ENCODE results near the gene XYLT2.

XYLT2 gene

GRCh38 chr17:50373705-50374104 is 27.8 kb downstream of the XYLT2 start:
- Histone ChIP-seq H3K9me3 (no peaks in the 10 kb centered on the region), H3K36me3 (peaks cover 19% of the 10 kb centered on the region), H3K4me3 (ENCODE audit: low read depth in 1 of 2, low read length in 1 of 2) (peak overlapping the region in 1 of 2 experiments; percentile 95), H3K27ac (no peak overlapping the region), H3K27me3 (no peaks in the 10 kb centered on the region), H3K4me1 (ENCODE audit: control insufficient read depth in 1 of 2, insufficient read depth in 1 of 2, low read depth in 1 of 2, low read length in 1 of 2) (peaks cover 12 to 17% of the 10 kb centered on the region in 2 experiments)
- TF ChIP-seq CTCF (IDR thresholded peaks at IDR 0.05): no peak

GRCh38 chr17:50375858-50376538 is 30.1 kb downstream of the XYLT2 start:
- H3K27ac ChIP-seq: no peak overlapping the region
- TF ChIP-seq CTCF (IDR thresholded peaks at IDR 0.05): no peak

GRCh38 chr17:50379351-50380132 is 33.6 kb downstream of the XYLT2 start:
- peaks cover 59% of the 10 kb centered on the region for H3K36me3 ChIP-seq
- H3K27ac ChIP-seq: no peak overlapping the region
- H3K27me3 ChIP-seq: no peaks in the 10 kb centered on the region
- H3K9me3 ChIP-seq: no peaks in the 10 kb centered on the region
- no peaks in the 10 kb centered on the region for H3K4me1 ChIP-seq (ENCODE audit: control insufficient read depth in 1 of 2, insufficient read depth in 1 of 2, low read depth in 1 of 2, low read length in 1 of 2)
- no peak overlapping the region for H3K4me3 ChIP-seq (ENCODE audit: low read depth in 1 of 2, low read length in 1 of 2)
- TF ChIP-seq CTCF (IDR thresholded peaks at IDR 0.05): no peak

More at GRCh38 chr17:50375858-50376538, 30.1 kb downstream of the XYLT2 start:
- Histone ChIP-seq H3K27me3 (no peaks in the 10 kb centered on the region), H3K36me3 (peaks cover 24% of the 10 kb centered on the region), H3K9me3 (no peaks in the 10 kb centered on the region), H3K4me3 (ENCODE audit: low read depth in 1 of 2, low read length in 1 of 2) (no peak overlapping the region), H3K4me1 (ENCODE audit: control insufficient read depth in 1 of 2, insufficient read depth in 1 of 2, low read depth in 1 of 2, low read length in 1 of 2) (peaks cover 12 to 17% of the 10 kb centered on the region in 2 experiments)

GRCh38 chr17:50380369-50381259 is 34.7 kb downstream of the XYLT2 start:
- no peak for TF ChIP-seq CTCF (IDR thresholded peaks at IDR 0.05)
- Histone ChIP-seq H3K4me1 (ENCODE audit: control insufficient read depth in 1 of 2, insufficient read depth in 1 of 2, low read depth in 1 of 2, low read length in 1 of 2) (no peaks in the 10 kb centered on the region), H3K27ac (no peak overlapping the region), H3K4me3 (ENCODE audit: low read depth in 1 of 2, low read length in 1 of 2) (no peak overlapping the region), H3K9me3 (no peaks in the 10 kb centered on the region), H3K27me3 (no peaks in the 10 kb centered on the region), H3K36me3 (peaks cover 70% of the 10 kb centered on the region)

GRCh38 chr17:50381260-50381815 is 35.4 kb downstream of the XYLT2 start:
- Histone ChIP-seq H3K4me1 (ENCODE audit: control insufficient read depth in 1 of 2, insufficient read depth in 1 of 2, low read depth in 1 of 2, low read length in 1 of 2) (no peaks in the 10 kb centered on the region), H3K36me3 (peaks cover 77% of the 10 kb centered on the region), H3K27ac (no peak overlapping the region), H3K9me3 (no peaks in the 10 kb centered on the region), H3K27me3 (no peaks in the 10 kb centered on the region), H3K4me3 (ENCODE audit: low read depth in 1 of 2, low read length in 1 of 2) (no peak overlapping the region)
- no peak for TF ChIP-seq CTCF (IDR thresholded peaks at IDR 0.05)

Measured in neutrophil (primary cell).